Caco-2 (cell line): Measurements from ENCODE around the gene JAG2. TPM values are rescaled to one million over a fixed set of nuclear protein-coding genes. Genes with fewer than 3 reads are reported as not detected.

Experiments used
- microRNA-seq: library from miRNA; unstranded; fragments of <30 nt; microRNA quantifications from one replicate; pipeline ENCODE4 v1.2.0, GENCODE V29; 2022
- total RNA-seq: library from RNA; stranded (reverse); gene quantifications from 2 replicates; pipeline ENCODE4 v1.2.3, GENCODE V29; 2022

The JAG2 gene
- total RNA-seq, 1 experiment from 2014 or later: 43.0 TPM

Small RNAs within 50 kb of the gene (microRNA-seq; reads per million reads assigned to microRNA genes)
- gene MIR6765: 0.74 reads per million

Other genes starting within 250 kb of the JAG2 start
- gene PLD4, start 243.9 kb downstream of the JAG2 start, total RNA-seq: not detected in 2 replicates
- gene AHNAK2, start 190.4 kb downstream of the JAG2 start, total RNA-seq: 0.77 and 0.81 TPM in 2 replicates
- 3.0 and 3.2 TPM in 2 replicates for gene CLBA1, start 183.0 kb downstream of the JAG2 start, total RNA-seq
- 33.4 and 41.4 TPM in 2 replicates for gene CDCA4, start 147.7 kb downstream of the JAG2 start, total RNA-seq
- 0.19 TPM in 1 of 2 replicates, not detected in the other for gene GPR132, start 103.3 kb downstream of the JAG2 start, total RNA-seq
- gene NUDT14, start 12.5 kb upstream of the JAG2 start, total RNA-seq: 52.7 and 63.4 TPM in 2 replicates
- 22.7 and 25.3 TPM in 2 replicates for gene BTBD6, start 79.8 kb upstream of the JAG2 start, total RNA-seq
- gene BRF1, start 132.2 kb upstream of the JAG2 start, total RNA-seq: 41.6 and 43.6 TPM in 2 replicates
- gene PACS2, start 146.0 kb upstream of the JAG2 start, total RNA-seq: 58.1 and 60.0 TPM in 2 replicates
- gene TEX22, start 229.8 kb upstream of the JAG2 start, total RNA-seq: 0.86 and 0.91 TPM in 2 replicates